Upper lobe of left lung (tissue), 6 donors: ENCODE measurements around the gene CTNNAL1. TPM values are rescaled to one million over a fixed set of nuclear protein-coding genes. Genes with fewer than 3 reads are reported as not detected.

Experiments used
- ATAC-seq, 2 donors: fragments of 200-7000 bp; cut with Tn5 transposase; one replicate each; pipeline ENCODE4 v1.9.1; 2022; ENCODE audit warnings: mild to moderate bottlenecking in 2 of 2, moderate library complexity in 2 of 2; ENCODE audit not compliant: low FRiP score in 2 of 2
- DNase-seq, 2 donors: peaks; one replicate each; pipeline ENCODE4 v3.0.0-alpha.2; 2019 to 2020
- H3K27ac ChIP-seq, 4 donors: fragments of 200-600 bp; sonication (generic); one replicate each; pipeline ENCODE4 v1.5.1; 2016 to 2019
- H3K27me3 ChIP-seq, 4 donors: fragments of 200-600 bp; sonication (generic); one replicate each; pipeline ENCODE4 v1.5.1; 2017 to 2019
- H3K36me3 ChIP-seq, 4 donors: fragments of 200-600 bp; sonication (generic); one replicate each; pipeline ENCODE4 v1.5.1; 2016 to 2019
- H3K4me1 ChIP-seq, 4 donors: fragments of 200-600 bp; sonication (generic); one replicate each; pipeline ENCODE4 v1.5.1; 2018 to 2019
- H3K4me3 ChIP-seq, 4 donors: fragments of 200-600 bp; sonication (generic); one replicate each; pipeline ENCODE4 v1.5.1; 2017 to 2019; ENCODE audit warnings: mild to moderate bottlenecking in 2 of 4, moderate library complexity in 1 of 4
- H3K9me3 ChIP-seq, 4 donors: fragments of 200-600 bp; sonication (generic); one replicate each; pipeline ENCODE4 v1.5.1; 2018 to 2019
- EP300 ChIP-seq, 4 donors: sonication (generic); formaldehyde crosslinking; IDR thresholded peaks; one replicate each; pipeline ENCODE4 v1.5.1; 2017; ENCODE audit warnings: antibody characterized with exemption in 4 of 4, control low read depth in 2 of 4
- POLR2A ChIP-seq, 4 donors: fragments of 450-650 bp; IDR thresholded peaks; one replicate each; pipeline ENCODE4 v1.5.1; 2016 to 2017; ENCODE audit warnings: antibody characterized with exemption in 4 of 4, mild to moderate bottlenecking in 2 of 4
- POLR2AphosphoS5 ChIP-seq, 2 donors: sonication (generic); formaldehyde crosslinking; IDR thresholded peaks; one replicate each; pipeline ENCODE4 v1.5.1; 2017; ENCODE audit warnings: antibody characterized with exemption in 2 of 2
- WGBS, 2 donors: methylation state at CpG; one replicate each; pipeline ENCODE4 v1.1.5; 2017 to 2018; 5-methylcytosine and 5-hydroxymethylcytosine counted together
- total RNA-seq, 6 donors: library from RNA; depleted of rRNA in 4 of 6; stranded (reverse); fragments of >200 nt in 4 of 6; gene quantifications; one replicate each; pipeline versions ENCODE4 v1.1.0 to v1.2.1, GENCODE V29; 2016 to 2021
- TF ChIP-seq, protein P1 (sequence below), 6 experiments: fragments of 450-650 bp in 4 of 6; fragments of 200-600 bp in 2 of 6; sonication (generic) in 2 of 6; IDR thresholded peaks; one replicate each; pipeline ENCODE4 v1.5.1; 2016 to 2019; ENCODE audit warnings: antibody characterized with exemption in 6 of 6
- donor health status: DM: no; HTN: no; CAD: no; lungs with moderate emphysema.
- donor health status: DM: no; HTN: yes; CAD: no; lungs with severe emphysema.

The CTNNAL1 gene
- total RNA-seq, 6 donors from 2014 or later, result 10.5 to 59.6 (median 25.9) TPM

DNA sequence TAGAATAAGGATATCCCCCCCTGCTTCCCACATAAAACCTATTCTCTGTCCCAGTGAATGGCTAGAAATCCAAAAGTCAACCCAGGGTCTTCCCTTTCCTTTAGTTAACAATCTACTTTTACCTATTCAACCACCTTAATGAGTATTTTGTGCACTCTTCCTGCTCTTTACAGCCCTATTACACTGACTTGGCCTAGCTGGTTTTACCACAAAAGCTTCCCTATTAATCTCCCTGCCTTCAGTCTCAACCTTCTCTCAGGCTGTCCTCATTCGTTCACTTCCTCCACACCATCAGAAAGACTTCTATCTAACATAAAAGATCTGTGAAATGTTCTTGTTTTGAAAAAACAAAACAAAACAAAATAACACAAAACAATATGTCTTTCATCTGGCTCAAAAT lies 16.2 kb downstream of the CTNNAL1 start:
- no peaks in the 10 kb centered on the region for H3K27me3 ChIP-seq
- DNase-seq (no peak), ATAC-seq (no peak)
- no peak overlapping the region for H3K4me3 ChIP-seq
- 41 to 42% methylated on average over 1 of the region's 1 CpG for WGBS, 2 donors
- H3K9me3 ChIP-seq, result no peaks in the 10 kb centered on the region
- peak overlapping the region in 1 of 4 donors; percentile 62 for H3K27ac ChIP-seq
- peaks cover 0 to 3% (median 0%) of the 10 kb centered on the region in 4 donors for H3K36me3 ChIP-seq
- no peak for TF ChIP-seq POLR2AphosphoS5 (IDR thresholded peaks at IDR 0.05)
- TF ChIP-seq POLR2A (IDR thresholded peaks at IDR 0.05), result no peak
- TF ChIP-seq EP300 (IDR thresholded peaks at IDR 0.05), result no peak
- TF ChIP-seq, protein P1, sequence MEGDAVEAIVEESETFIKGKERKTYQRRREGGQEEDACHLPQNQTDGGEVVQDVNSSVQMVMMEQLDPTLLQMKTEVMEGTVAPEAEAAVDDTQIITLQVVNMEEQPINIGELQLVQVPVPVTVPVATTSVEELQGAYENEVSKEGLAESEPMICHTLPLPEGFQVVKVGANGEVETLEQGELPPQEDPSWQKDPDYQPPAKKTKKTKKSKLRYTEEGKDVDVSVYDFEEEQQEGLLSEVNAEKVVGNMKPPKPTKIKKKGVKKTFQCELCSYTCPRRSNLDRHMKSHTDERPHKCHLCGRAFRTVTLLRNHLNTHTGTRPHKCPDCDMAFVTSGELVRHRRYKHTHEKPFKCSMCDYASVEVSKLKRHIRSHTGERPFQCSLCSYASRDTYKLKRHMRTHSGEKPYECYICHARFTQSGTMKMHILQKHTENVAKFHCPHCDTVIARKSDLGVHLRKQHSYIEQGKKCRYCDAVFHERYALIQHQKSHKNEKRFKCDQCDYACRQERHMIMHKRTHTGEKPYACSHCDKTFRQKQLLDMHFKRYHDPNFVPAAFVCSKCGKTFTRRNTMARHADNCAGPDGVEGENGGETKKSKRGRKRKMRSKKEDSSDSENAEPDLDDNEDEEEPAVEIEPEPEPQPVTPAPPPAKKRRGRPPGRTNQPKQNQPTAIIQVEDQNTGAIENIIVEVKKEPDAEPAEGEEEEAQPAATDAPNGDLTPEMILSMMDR (IDR thresholded peaks at IDR 0.05), result no peak
- H3K4me1 ChIP-seq, result peaks cover 8 to 23% (median 20%) of the 10 kb centered on the region in 4 donors

DNA sequence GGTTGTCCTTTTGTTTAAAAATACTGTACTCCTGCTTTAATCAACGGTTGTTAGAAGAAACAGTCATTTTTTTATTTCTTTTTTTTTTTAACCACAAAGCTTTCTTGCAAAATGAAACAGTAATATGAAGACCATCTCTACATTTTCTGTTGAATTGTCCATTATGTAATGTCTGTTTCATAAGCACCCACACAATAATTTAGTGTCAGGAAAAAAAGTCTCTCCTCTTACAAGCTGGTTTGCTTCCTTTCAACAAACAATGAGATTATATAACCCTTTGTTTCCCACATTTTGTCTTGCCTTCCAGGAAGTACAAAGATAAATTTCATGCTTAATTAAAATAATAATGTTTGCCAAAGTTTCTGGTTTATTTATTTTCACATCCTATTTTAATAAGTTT lies 16.7 kb downstream of the CTNNAL1 start:
- TF ChIP-seq POLR2AphosphoS5 (IDR thresholded peaks at IDR 0.05), result no peak
- TF ChIP-seq, protein P1 (IDR thresholded peaks at IDR 0.05), result no peak
- no peak for TF ChIP-seq POLR2A (IDR thresholded peaks at IDR 0.05)
- no peak for TF ChIP-seq EP300 (IDR thresholded peaks at IDR 0.05)
- WGBS, 2 donors, result 15 to 19% methylated on average over 1 of the region's 1 CpG
- Histone ChIP-seq H3K27me3 (no peaks in the 10 kb centered on the region), H3K27ac (peak overlapping the region in 2 of 4 donors; percentile 44 to 62), H3K9me3 (no peaks in the 10 kb centered on the region), H3K4me1 (peaks cover 8 to 24% (median 20%) of the 10 kb centered on the region in 4 donors), H3K4me3 (no peak overlapping the region), H3K36me3 (peaks cover 0 to 3% (median 0%) of the 10 kb centered on the region in 4 donors)
- no peak for DNase-seq
- no peak for ATAC-seq

DNA sequence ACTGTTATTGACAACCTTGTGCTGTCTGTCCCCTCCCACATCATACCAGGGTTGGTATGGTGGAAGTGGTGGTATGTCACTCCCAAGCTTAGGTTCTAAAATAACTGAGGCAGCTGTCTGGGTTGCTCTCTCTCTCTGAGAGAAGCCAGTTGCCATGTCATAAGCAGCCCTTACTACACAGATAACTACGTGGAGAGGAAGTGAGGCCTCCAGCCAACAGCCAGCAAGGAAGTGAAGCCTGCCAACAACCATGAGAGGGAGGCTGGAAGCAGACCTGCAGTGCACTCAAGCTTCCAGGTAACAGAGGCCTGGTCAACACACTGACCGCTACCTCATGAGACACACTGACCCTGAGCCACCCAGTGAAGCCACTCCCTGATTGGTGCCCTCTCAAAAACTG lies 18.6 kb downstream of the CTNNAL1 start:
- ATAC-seq (peak; percentile 54 to 77), DNase-seq (peak in 1 of 2 donors; percentile 66)
- TF ChIP-seq POLR2AphosphoS5 (IDR thresholded peaks at IDR 0.05) (peak in 1 of 2 donors; percentile 25), POLR2A (IDR thresholded peaks at IDR 0.05) (no peak)
- H3K27me3 ChIP-seq, result no peaks in the 10 kb centered on the region
- no peak overlapping the region for H3K4me3 ChIP-seq
- H3K27ac ChIP-seq, result peak overlapping the region in 3 of 4 donors; percentile 13 to 68 (median 45)
- peaks cover 0 to 8% (median 0%) of the 10 kb centered on the region in 4 donors for H3K36me3 ChIP-seq
- H3K4me1 ChIP-seq, result peaks cover 8 to 33% (median 21%) of the 10 kb centered on the region in 4 donors
- 29 to 63% methylated on average over 1 to 2 of the region's 2 CpGs for WGBS, 2 donors
- H3K9me3 ChIP-seq, result no peaks in the 10 kb centered on the region

DNA sequence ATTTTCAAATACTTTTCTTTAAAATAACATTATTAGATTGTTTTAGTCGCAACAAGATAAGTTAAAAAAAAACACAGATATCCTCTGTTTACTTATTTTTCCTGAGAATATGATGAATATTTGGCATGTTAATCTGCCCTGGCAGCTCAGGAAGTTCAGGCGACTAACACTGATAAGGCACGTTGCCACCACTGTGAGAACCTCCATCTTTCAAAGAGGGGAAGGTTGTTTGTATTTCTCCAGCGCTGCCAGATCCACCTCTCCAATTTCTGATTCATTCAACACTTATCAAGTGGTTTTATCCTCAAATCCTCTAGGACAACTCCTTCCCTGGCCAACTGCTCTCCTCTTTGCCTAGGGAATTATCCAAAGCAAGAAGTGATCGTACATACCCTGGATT lies 21.8 kb downstream of the CTNNAL1 start:
- Histone ChIP-seq H3K9me3 (no peaks in the 10 kb centered on the region), H3K27me3 (no peaks in the 10 kb centered on the region), H3K4me1 (peaks cover 8 to 28% (median 14%) of the 10 kb centered on the region in 4 donors), H3K4me3 (no peak overlapping the region), H3K36me3 (peaks cover 0 to 15% (median 0%) of the 10 kb centered on the region in 4 donors), H3K27ac (peak overlapping the region in 2 of 4 donors; percentile 35 to 48)
- ATAC-seq (no peak), DNase-seq (no peak)
- 41 to 48% methylated on average over 5 of the region's 5 CpGs for WGBS, 2 donors
- TF ChIP-seq EP300 (IDR thresholded peaks at IDR 0.05) (no peak), POLR2A (IDR thresholded peaks at IDR 0.05) (no peak), POLR2AphosphoS5 (IDR thresholded peaks at IDR 0.05) (no peak)
- TF ChIP-seq, protein P1 (IDR thresholded peaks at IDR 0.05), result no peak

DNA sequence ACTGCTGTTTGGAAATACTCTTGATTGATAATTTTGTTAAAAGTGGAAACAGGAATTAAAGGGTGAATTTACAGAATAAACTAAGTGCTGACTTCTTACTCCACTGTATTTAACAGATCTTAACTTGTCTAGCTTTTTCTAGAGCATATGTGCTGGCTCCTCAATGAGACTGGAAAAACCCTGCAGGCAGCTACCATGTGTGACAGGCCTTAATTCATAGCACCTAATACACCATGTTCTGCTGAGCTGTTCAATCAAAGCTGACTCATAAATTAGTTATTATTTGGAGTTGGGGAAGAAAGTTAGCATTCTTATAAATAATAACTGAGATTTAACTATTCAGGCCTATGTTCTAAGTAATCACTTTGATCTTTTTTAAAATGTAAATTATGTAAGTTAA lies 29.4 kb downstream of the CTNNAL1 start:
- ATAC-seq (no peak), DNase-seq (no peak)
- no peak overlapping the region for H3K4me3 ChIP-seq
- TF ChIP-seq, protein P1 (IDR thresholded peaks at IDR 0.05), result no peak
- no peak for TF ChIP-seq POLR2AphosphoS5 (IDR thresholded peaks at IDR 0.05)
- H3K27ac ChIP-seq, result no peak overlapping the region
- H3K4me1 ChIP-seq, result no peaks in the 10 kb centered on the region
- no peaks in the 10 kb centered on the region for H3K27me3 ChIP-seq
- H3K36me3 ChIP-seq, result peaks cover 0 to 29% (median 0%) of the 10 kb centered on the region in 4 donors
- H3K9me3 ChIP-seq, result no peaks in the 10 kb centered on the region
